ENCODE measurements around the gene TNN. TPM values are rescaled to one million over a fixed set of nuclear protein-coding genes. Genes with fewer than 3 reads are reported as not detected.

TNN gene
- total RNA-seq, 1 donor from 2014 or later: 0.25 TPM

GRCh38 chr1:175179837-175180590, 112.4 kb downstream of the TNN start:
- no peaks in the 10 kb centered on the region for H3K36me3 Mint-ChIP-seq (ENCODE audit: low read depth)
- peaks cover 6% of the 10 kb centered on the region for H3K4me1 Mint-ChIP-seq (ENCODE audit: low read depth)
- no peak overlapping the region for H3K4me3 Mint-ChIP-seq (ENCODE audit: unreplicated experiment)
- no peak for DNase-seq (ENCODE audit: low spot score)
- peaks cover 8% of the 10 kb centered on the region for H3K27me3 Mint-ChIP-seq (ENCODE audit: low read depth)
- H3K27ac Mint-ChIP-seq (ENCODE audit: unreplicated experiment): no peak overlapping the region
- H3K9me3 Mint-ChIP-seq (ENCODE audit: low read depth): no peaks in the 10 kb centered on the region
- TF ChIP-seq CTCF (IDR thresholded peaks at IDR 0.05): no peak

- Mint-ChIP-seq H3K27ac (ENCODE audit: unreplicated experiment) (no peak overlapping the region), H3K4me1 (ENCODE audit: low read depth) (no peaks in the 10 kb centered on the region), H3K4me3 (ENCODE audit: unreplicated experiment) (no peak overlapping the region), H3K27me3 (ENCODE audit: low read depth) (peaks cover 15% of the 10 kb centered on the region), H3K9me3 (ENCODE audit: low read depth) (no peaks in the 10 kb centered on the region), H3K36me3 (ENCODE audit: low read depth) (no peaks in the 10 kb centered on the region)
- no peak for TF ChIP-seq CTCF (IDR thresholded peaks at IDR 0.05)
- DNase-seq (ENCODE audit: low spot score): no peak
Measured at GRCh38 chr1:175182201-175182746, 114.6 kb downstream of the TNN start.

GRCh38 chr1:175183586-175183985, 116.0 kb downstream of the TNN start:
- no peak for DNase-seq (ENCODE audit: low spot score)
- H3K36me3 Mint-ChIP-seq (ENCODE audit: low read depth): no peaks in the 10 kb centered on the region
- peaks cover 15% of the 10 kb centered on the region for H3K27me3 Mint-ChIP-seq (ENCODE audit: low read depth)
- TF ChIP-seq CTCF (IDR thresholded peaks at IDR 0.05): no peak
- H3K9me3 Mint-ChIP-seq (ENCODE audit: low read depth): no peaks in the 10 kb centered on the region
- no peaks in the 10 kb centered on the region for H3K4me1 Mint-ChIP-seq (ENCODE audit: low read depth)
- H3K4me3 Mint-ChIP-seq (ENCODE audit: unreplicated experiment): no peak overlapping the region
- no peak overlapping the region for H3K27ac Mint-ChIP-seq (ENCODE audit: unreplicated experiment)

- Mint-ChIP-seq H3K36me3 (ENCODE audit: low read depth) (peaks cover 2% of the 10 kb centered on the region), H3K4me3 (ENCODE audit: unreplicated experiment) (no peak overlapping the region), H3K27me3 (ENCODE audit: low read depth) (peaks cover 13% of the 10 kb centered on the region), H3K4me1 (ENCODE audit: low read depth) (no peaks in the 10 kb centered on the region), H3K9me3 (ENCODE audit: low read depth) (no peaks in the 10 kb centered on the region), H3K27ac (ENCODE audit: unreplicated experiment) (no peak overlapping the region)
- no peak for DNase-seq (ENCODE audit: low spot score)
- TF ChIP-seq CTCF (IDR thresholded peaks at IDR 0.05): no peak
Measured at GRCh38 chr1:175185903-175186302, 118.3 kb downstream of the TNN start.

- TF ChIP-seq CTCF (IDR thresholded peaks at IDR 0.05): no peak
- peaks cover under 1% of the 10 kb centered on the region for H3K4me1 Mint-ChIP-seq (ENCODE audit: low read depth)
- no peaks in the 10 kb centered on the region for H3K9me3 Mint-ChIP-seq (ENCODE audit: low read depth)
- no peak overlapping the region for H3K4me3 Mint-ChIP-seq (ENCODE audit: unreplicated experiment)
- peaks cover 2% of the 10 kb centered on the region for H3K36me3 Mint-ChIP-seq (ENCODE audit: low read depth)
- H3K27ac Mint-ChIP-seq (ENCODE audit: unreplicated experiment): no peak overlapping the region
- no peak for DNase-seq (ENCODE audit: low spot score)
- peaks cover 12% of the 10 kb centered on the region for H3K27me3 Mint-ChIP-seq (ENCODE audit: low read depth)
Measured at GRCh38 chr1:175186433-175187160, 119.0 kb downstream of the TNN start.
